Fibroblast of lung (primary cell): ENCODE data around the gene RPTN. TPM values are rescaled to one million over a fixed set of nuclear protein-coding genes. Genes with fewer than 3 reads are reported as not detected.

Experiments used
- DNase-seq, 2 donors: peaks; one replicate each; pipeline versions ENCODE4 v3.0.0 to v3.0.0-alpha.2; 2010; ENCODE audit warnings: low read depth in 2 of 2
- H2AFZ ChIP-seq: 2 replicates; pipeline ENCODE4 v1.5.1; 2012; ENCODE audit warnings: low read length, control low read depth, inconsistent platforms
- H3K27ac ChIP-seq: 2 replicates; pipeline ENCODE4 v1.5.1; 2011; ENCODE audit warnings: low read length, control low read depth; ENCODE audit not compliant: insufficient read depth
- H3K27me3 ChIP-seq: 2 replicates; pipeline ENCODE4 v1.5.1; 2011; ENCODE audit warnings: mild to moderate bottlenecking, low read length; ENCODE audit not compliant: control insufficient read depth, insufficient read depth
- H3K36me3 ChIP-seq: 2 replicates; pipeline ENCODE4 v1.5.1; 2011; ENCODE audit warnings: low read length; ENCODE audit not compliant: control insufficient read depth, insufficient read depth
- H3K4me1 ChIP-seq: 2 replicates; pipeline ENCODE4 v1.5.1; 2011; ENCODE audit warnings: low read length; ENCODE audit not compliant: control insufficient read depth, insufficient read depth; ENCODE audit errors: extremely low read depth
- H3K4me2 ChIP-seq: 2 replicates; pipeline ENCODE4 v1.5.1; 2011; ENCODE audit warnings: low read length, control low read depth; ENCODE audit not compliant: insufficient read depth; ENCODE audit errors: extremely low read depth
- H3K4me3 ChIP-seq, 4 experiments: fragments of 200-600 bp in 1 of 4; sonication (generic) in 1 of 4; replicated peaks in 1 of 4; 2 replicates each; pipeline ENCODE4 v1.5.1; 2011 to 2016; ENCODE audit warnings: low read length in 4 of 4, low read depth in 3 of 4, mild to moderate bottlenecking in 3 of 4, control low read depth in 2 of 4, inconsistent platforms in 1 of 4, mixed read lengths in 1 of 4; ENCODE audit not compliant: insufficient read depth in 1 of 4; ENCODE audit errors: control extremely low read depth in 1 of 4
- H3K79me2 ChIP-seq: 2 replicates; pipeline ENCODE4 v1.5.1; 2012; ENCODE audit warnings: mild to moderate bottlenecking, low read length, inconsistent platforms; ENCODE audit not compliant: control insufficient read depth, insufficient read depth
- H3K9ac ChIP-seq: 2 replicates; pipeline ENCODE4 v1.5.1; 2011; ENCODE audit warnings: mild to moderate bottlenecking, low read length, control low read depth; ENCODE audit not compliant: insufficient read depth
- H3K9me3 ChIP-seq: 2 replicates; pipeline ENCODE4 v1.5.1; 2012; ENCODE audit warnings: low read depth, low read length; ENCODE audit not compliant: control insufficient read depth, insufficient read depth
- H4K20me1 ChIP-seq: 2 replicates; pipeline ENCODE4 v1.5.1; 2011; ENCODE audit warnings: low read length; ENCODE audit not compliant: control insufficient read depth, insufficient read depth; ENCODE audit errors: extremely low read depth
- EZH2 ChIP-seq: IDR thresholded peaks from 2 replicates; pipeline ENCODE4 v1.5.1; 2012; ENCODE audit warnings: low read length, control low read depth, mild to moderate bottlenecking; ENCODE audit errors: missing control alignments
- polyA plus RNA-seq, 2 donors: library from polyadenylated mRNA; depleted of rRNA in 1 of 2; stranded (reverse) in 1 of 2; unstranded in 1 of 2; fragments of >200 nt; gene quantifications; 2 replicates each; pipeline ENCODE4 v1.2.1, GENCODE V29; 2011 to 2012; ENCODE audit warnings: missing spikeins in 1 of 2
- total RNA-seq: library from RNA; depleted of rRNA; stranded (reverse); fragments of >200 nt; gene quantifications from 2 replicates; pipeline ENCODE4 v1.2.1, GENCODE V29; 2014
- TF ChIP-seq, protein P1 (sequence below), 2 donors: IDR thresholded peaks in 1 of 2; conservative IDR thresholded peaks in 1 of 2; 1 replicate in 1 of 2; 2 replicates in 1 of 2; pipeline ENCODE4 v1.5.1; 2011 to 2012; ENCODE audit warnings: low read length in 2 of 2, control low read depth in 1 of 2, inconsistent platforms in 1 of 2, low read depth in 1 of 2, mild to moderate bottlenecking in 1 of 2

The RPTN gene
- total and polyA plus RNA-seq, 2 donors (not counting 1 experiment from before 2014, with no cell fraction given) = not detected

DNA sequence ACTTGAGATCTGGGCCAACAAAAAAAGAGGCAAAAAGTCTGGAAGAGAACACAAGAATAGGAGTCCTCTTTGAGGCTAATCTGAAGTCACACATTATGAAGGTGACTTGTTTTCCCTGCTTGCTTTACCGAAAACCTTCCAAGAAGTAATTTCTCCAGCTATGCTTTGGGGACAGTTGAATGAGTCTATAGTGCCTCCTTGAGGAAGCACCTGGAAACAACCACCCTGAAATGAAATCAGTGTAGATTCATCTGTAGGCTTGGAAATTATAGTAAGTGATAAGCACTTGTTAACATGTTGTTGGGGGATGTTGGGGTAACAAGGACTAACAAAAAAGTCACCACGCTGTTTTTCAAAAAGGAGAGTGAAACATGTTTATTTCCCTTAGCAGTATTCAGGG is 23.4 kb upstream of the RPTN start:
- no peak overlapping the region for H3K9ac ChIP-seq
- no peaks in the 10 kb centered on the region for H4K20me1 ChIP-seq
- no peak overlapping the region for H3K4me3 ChIP-seq
- no peak overlapping the region for H3K4me2 ChIP-seq
- DNase-seq = peak; percentile 18 to 35
- H3K4me1 ChIP-seq = peaks cover 8% of the 10 kb centered on the region
- no peak overlapping the region for H3K27ac ChIP-seq
- no peaks in the 10 kb centered on the region for H3K27me3 ChIP-seq
- no peaks in the 10 kb centered on the region for H3K36me3 ChIP-seq
- H3K79me2 ChIP-seq = no peaks in the 10 kb centered on the region
- no peak overlapping the region for H2AFZ ChIP-seq
- TF ChIP-seq, protein P1, sequence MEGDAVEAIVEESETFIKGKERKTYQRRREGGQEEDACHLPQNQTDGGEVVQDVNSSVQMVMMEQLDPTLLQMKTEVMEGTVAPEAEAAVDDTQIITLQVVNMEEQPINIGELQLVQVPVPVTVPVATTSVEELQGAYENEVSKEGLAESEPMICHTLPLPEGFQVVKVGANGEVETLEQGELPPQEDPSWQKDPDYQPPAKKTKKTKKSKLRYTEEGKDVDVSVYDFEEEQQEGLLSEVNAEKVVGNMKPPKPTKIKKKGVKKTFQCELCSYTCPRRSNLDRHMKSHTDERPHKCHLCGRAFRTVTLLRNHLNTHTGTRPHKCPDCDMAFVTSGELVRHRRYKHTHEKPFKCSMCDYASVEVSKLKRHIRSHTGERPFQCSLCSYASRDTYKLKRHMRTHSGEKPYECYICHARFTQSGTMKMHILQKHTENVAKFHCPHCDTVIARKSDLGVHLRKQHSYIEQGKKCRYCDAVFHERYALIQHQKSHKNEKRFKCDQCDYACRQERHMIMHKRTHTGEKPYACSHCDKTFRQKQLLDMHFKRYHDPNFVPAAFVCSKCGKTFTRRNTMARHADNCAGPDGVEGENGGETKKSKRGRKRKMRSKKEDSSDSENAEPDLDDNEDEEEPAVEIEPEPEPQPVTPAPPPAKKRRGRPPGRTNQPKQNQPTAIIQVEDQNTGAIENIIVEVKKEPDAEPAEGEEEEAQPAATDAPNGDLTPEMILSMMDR (conservative IDR thresholded peaks at IDR 0.05 in 1 of 2, IDR thresholded peaks at IDR 0.05 in 1 of 2; ENCODE audit: low read depth in 1 of 2, low read length in 2 of 2) = peak; percentile 24 to 26
- TF ChIP-seq EZH2 = no peak
- H3K9me3 ChIP-seq = no peaks in the 10 kb centered on the region

DNA sequence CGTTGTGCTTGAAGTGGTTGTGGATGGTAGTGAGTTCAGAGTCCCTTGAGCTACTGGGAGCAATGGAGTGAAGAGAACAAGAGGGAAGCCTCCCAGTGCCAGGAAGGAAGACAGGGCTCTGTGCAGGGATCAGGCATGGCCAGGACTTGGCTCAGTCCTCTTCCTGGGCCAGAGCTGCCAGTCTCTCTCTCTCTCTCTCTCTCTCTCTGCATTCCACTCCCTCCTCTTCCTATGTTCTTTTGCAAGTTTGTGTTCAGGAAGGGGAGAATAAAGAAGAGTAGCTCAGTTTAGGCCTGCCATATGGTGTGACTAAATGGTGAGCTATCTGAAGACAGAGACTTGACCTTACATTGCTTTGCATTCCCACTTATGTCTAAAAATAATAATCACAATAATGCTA is 20.5 kb upstream of the RPTN start:
- no peak for TF ChIP-seq EZH2
- TF ChIP-seq, protein P1 (conservative IDR thresholded peaks at IDR 0.05 in 1 of 2, IDR thresholded peaks at IDR 0.05 in 1 of 2; ENCODE audit: low read depth in 1 of 2, low read length in 2 of 2) = no peak
- no peak overlapping the region for H2AFZ ChIP-seq
- no peak for DNase-seq
- H3K27ac ChIP-seq = no peak overlapping the region
- H3K4me1 ChIP-seq = peaks cover 8% of the 10 kb centered on the region
- H3K9me3 ChIP-seq = no peaks in the 10 kb centered on the region
- H3K9ac ChIP-seq = no peak overlapping the region
- no peaks in the 10 kb centered on the region for H3K36me3 ChIP-seq
- H3K27me3 ChIP-seq = no peaks in the 10 kb centered on the region
- H3K79me2 ChIP-seq = no peaks in the 10 kb centered on the region
- no peak overlapping the region for H3K4me2 ChIP-seq
- H3K4me3 ChIP-seq = no peak overlapping the region
- no peaks in the 10 kb centered on the region for H4K20me1 ChIP-seq

DNA sequence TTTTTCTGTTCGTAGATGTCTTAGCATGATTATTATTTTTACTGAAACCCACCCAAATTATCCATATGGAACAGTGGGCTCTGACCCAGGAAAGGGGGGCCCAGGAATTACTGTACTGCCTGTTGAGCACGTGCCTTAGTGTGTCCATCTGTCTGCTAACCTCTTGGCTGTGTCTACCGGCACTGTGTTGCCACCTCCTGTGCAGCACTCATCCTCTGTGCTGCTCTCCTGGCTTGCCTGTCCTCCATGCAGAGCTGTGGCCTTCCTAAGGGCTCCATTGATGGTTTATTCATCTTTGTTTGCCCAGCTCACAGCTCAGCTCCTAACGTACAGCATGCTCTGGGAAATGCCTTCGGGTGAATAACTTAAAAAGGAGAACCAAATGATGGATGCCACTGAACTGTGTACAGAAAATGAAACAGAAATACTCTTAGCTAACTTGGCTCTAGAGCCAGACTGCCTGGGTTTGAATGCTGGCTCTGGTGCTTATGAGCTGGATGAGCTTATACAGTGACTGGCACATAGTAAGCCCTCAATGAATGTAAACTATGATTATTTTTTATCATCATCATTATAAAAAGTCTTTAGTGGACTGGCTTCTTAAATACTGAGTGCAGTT is 11.4 kb upstream of the RPTN start:
- H3K4me2 ChIP-seq = no peak overlapping the region
- H3K79me2 ChIP-seq = no peaks in the 10 kb centered on the region
- H3K4me3 ChIP-seq = no peak overlapping the region

More for the DNA sequence above, 11.4 kb upstream of the RPTN start:
- H3K4me1 ChIP-seq = peaks cover 3% of the 10 kb centered on the region
- H2AFZ ChIP-seq = no peak overlapping the region
- no peak overlapping the region for H3K9ac ChIP-seq
- H4K20me1 ChIP-seq = no peaks in the 10 kb centered on the region
- TF ChIP-seq, protein P1 (conservative IDR thresholded peaks at IDR 0.05 in 1 of 2, IDR thresholded peaks at IDR 0.05 in 1 of 2; ENCODE audit: low read depth in 1 of 2, low read length in 2 of 2) = no peak
- no peak for TF ChIP-seq EZH2
- no peak overlapping the region for H3K27ac ChIP-seq
- DNase-seq = no peak
- no peaks in the 10 kb centered on the region for H3K27me3 ChIP-seq
- no peaks in the 10 kb centered on the region for H3K36me3 ChIP-seq
- H3K9me3 ChIP-seq = no peaks in the 10 kb centered on the region
